GM12878 (cell line): ENCODE data around the gene BARX2. TPM values are rescaled to one million over a fixed set of nuclear protein-coding genes. Genes with fewer than 3 reads are reported as not detected.

Experiments
- ATAC-seq: fragments of 200-7000 bp; cut with Tn5 transposase; 3 replicates; pipeline ENCODE4 v1.9.1; 2020; ENCODE audit warnings: mild to moderate bottlenecking, moderate library complexity
- BruUV-seq: library from RNA; stranded (reverse); fragments of 400-500 nt; replicated peaks from 2 replicates; lab custom pipeline; 2021; lab: Mats Ljungman, UMichigan
- CTCF ChIA-PET: fragments of 300-600 bp; sonication (Branson Sonifier 250); formaldehyde crosslinking; extraction: SDS; loops from one replicate; lab custom pipeline; 2021; ENCODE audit warnings: inconsistent platforms; lab: Yijun Ruan, JAX
- POLR2A ChIA-PET: fragments of 350-600 bp; formaldehyde crosslinking; extraction: SDS; loops from one replicate; lab custom pipeline; 2021; ENCODE audit warnings: inconsistent platforms; lab: Charles Lee
- RAD21 ChIA-PET: fragments of 300-600 bp; sonication (Branson Sonifier 250); formaldehyde crosslinking; loops from one replicate; lab custom pipeline; 2023; ENCODE audit warnings: antibody characterized with exemption; ENCODE audit not compliant: unreplicated experiment; lab: Charles Lee
- SMC1A ChIA-PET: fragments of 300-600 bp; sonication (Branson Sonifier 250); formaldehyde crosslinking; loops from one replicate; lab custom pipeline; 2023; ENCODE audit not compliant: unreplicated experiment, uncharacterized antibody; lab: Charles Lee
- DNase-seq: peaks from one replicate; pipeline ENCODE4 v3.0.0-alpha.2; 2011; ENCODE audit warnings: low read depth, low spot score
- FAIRE-seq: peaks from 3 replicates; lab custom pipeline; 2011; peaks lifted over from hg19 to GRCh38; lab: Jason Lieb, UNC
- H2AFZ ChIP-seq: 2 replicates; pipeline ENCODE4 v1.6.0; 2011; ENCODE audit warnings: low read depth, low read length, control low read depth; ENCODE audit not compliant: control insufficient read depth
- H3K27ac ChIP-seq: 2 replicates; pipeline ENCODE4 v1.5.1; 2011; ENCODE audit warnings: control low read depth; ENCODE audit not compliant: control insufficient read depth, insufficient read depth
- H3K27me3 ChIP-seq, 2 experiments: replicated peaks in 1 of 2; 2 replicates each; pipeline versions ENCODE4 v1.6.0 to v1.6.1; 2011; ENCODE audit warnings: low read length in 1 of 2; ENCODE audit not compliant: control insufficient read depth in 2 of 2, insufficient read depth in 2 of 2
- H3K36me3 ChIP-seq, 2 experiments: 2 replicates each; pipeline ENCODE4 v1.5.1; 2011; ENCODE audit warnings: low read length in 1 of 2; ENCODE audit not compliant: control insufficient read depth in 2 of 2, insufficient read depth in 2 of 2
- H3K4me1 ChIP-seq: 2 replicates; pipeline ENCODE4 v1.6.1; 2011; ENCODE audit warnings: mild to moderate bottlenecking, low read length, moderate library complexity, mixed read lengths; ENCODE audit not compliant: control insufficient read depth, insufficient read depth
- H3K4me2 ChIP-seq: 2 replicates; pipeline ENCODE4 v1.6.0; 2011; ENCODE audit warnings: control low read depth; ENCODE audit not compliant: control insufficient read depth, insufficient read depth
- H3K4me3 ChIP-seq: fragments of 200-600 bp; sonication (generic); 2 replicates; pipeline ENCODE4 v1.5.1; 2016
- H3K79me2 ChIP-seq: 2 replicates; pipeline ENCODE4 v1.6.0; 2011; ENCODE audit warnings: low read length; ENCODE audit not compliant: control insufficient read depth, insufficient read depth
- H3K9ac ChIP-seq: 2 replicates; pipeline ENCODE4 v1.8.0; 2011; ENCODE audit warnings: low read length, control low read depth, mixed read lengths; ENCODE audit not compliant: control insufficient read depth, insufficient read depth
- H3K9me3 ChIP-seq: replicated peaks from 3 replicates; pipeline ENCODE4 v1.5.1; 2011; ENCODE audit warnings: mild to moderate bottlenecking, low read length; ENCODE audit not compliant: control insufficient read depth, insufficient read depth
- H4K20me1 ChIP-seq: 2 replicates; pipeline ENCODE4 v1.6.0; 2011; ENCODE audit not compliant: control insufficient read depth, insufficient read depth
- BACH1 ChIP-seq: fragments of 450-650 bp; IDR thresholded peaks from 2 replicates; pipeline ENCODE4 v1.6.1; 2017; ENCODE audit warnings: mild to moderate bottlenecking, borderline replicate concordance
- CBX3 ChIP-seq: fragments of 200-600 bp; sonication (generic); IDR thresholded peaks from 2 replicates; pipeline ENCODE4 v1.6.1; 2016; ENCODE audit warnings: low read depth, borderline replicate concordance
- DPF2 ChIP-seq: fragments of 450-650 bp; IDR thresholded peaks from 2 replicates; pipeline ENCODE4 v1.6.1; 2017; ENCODE audit warnings: mild to moderate bottlenecking
- MYC ChIP-seq: IDR thresholded peaks from 2 replicates; pipeline ENCODE4 v1.6.1; 2011; ENCODE audit warnings: mild to moderate bottlenecking, low read length, moderate library complexity, inconsistent platforms; ENCODE audit not compliant: insufficient read depth, insufficient replicate concordance, insufficient read length, severe bottlenecking
- WGBS: methylation state at CpG from one replicate; pipeline ENCODE4 v1.1.6; 2016; ENCODE audit warnings: low lambda C conversion rate; ENCODE audit not compliant: insufficient replicate concordance, insufficient coverage; ENCODE audit errors: missing lambda C conversion rate; 5-methylcytosine and 5-hydroxymethylcytosine counted together
- in situ Hi-C: fragments of 300-500 bp; cut with MboI; formaldehyde crosslinking; loops from 9 replicates; pipeline ENCODE4 v1.14.3; 2018; ENCODE audit warnings: mixed read lengths
- intact Hi-C: fragments of 100-400 bp; cut with micrococcal nuclease; formaldehyde crosslinking; loops from one replicate; pipeline ENCODE4 v1.14.2; 2022; ENCODE audit not compliant: unreplicated experiment
- polyA plus RNA-seq, 11 experiments: library from polyadenylated mRNA; depleted of rRNA in 4 of 11; unstranded in 6 of 11; stranded (reverse) in 5 of 11; fragments of >200 nt; fragmentation: Nextera tagmentation in 4 of 11; fragmentation: Illumina TruSeq in 1 of 11; extraction: Ambion mirVana in 4 of 11; extraction: Trizol in 1 of 11; gene quantifications; 1 replicate in 1 of 11; 2 replicates in 10 of 11; pipeline versions ENCODE4 v1.2.1 to v1.2.3, GENCODE V29; 2011 to 2016; ENCODE audit warnings: inconsistent platforms in 2 of 11, missing spikeins in 2 of 11, low read depth in 1 of 11
- total RNA-seq, 4 experiments: library from RNA; depleted of rRNA in 3 of 4; stranded (reverse); fragments of >200 nt in 3 of 4; fragmentation: Illumina TruSeq in 1 of 4; extraction: Trizol in 1 of 4; gene quantifications; 2 replicates each; pipeline versions ENCODE4 v1.2.1 to v1.2.3, GENCODE V29; 2013 to 2021
- TF ChIP-seq, protein P1 (sequence below): IDR thresholded peaks from 2 replicates; pipeline ENCODE4 v1.6.1; 2011; ENCODE audit warnings: mild to moderate bottlenecking, low read depth, low read length, moderate library complexity; ENCODE audit not compliant: insufficient replicate concordance
- TF ChIP-seq, protein P2 (sequence below): fragments of 450-650 bp; IDR thresholded peaks from 2 replicates; pipeline ENCODE4 v1.6.1; 2017; ENCODE audit warnings: mild to moderate bottlenecking
- TF ChIP-seq, protein P3 (sequence below): fragments of 450-650 bp; formaldehyde crosslinking; IDR thresholded peaks from 2 replicates; pipeline ENCODE4 v1.4.0; 2020; ENCODE audit warnings: mild to moderate bottlenecking, moderate library complexity

BARX2 gene
- total and polyA plus RNA-seq, 10 of the 15 experiments (the other 5 are each of a cell fraction or from before 2014, with no cell fraction given), result 0.07 to 0.84 TPM; not detected in 8

DNA sequence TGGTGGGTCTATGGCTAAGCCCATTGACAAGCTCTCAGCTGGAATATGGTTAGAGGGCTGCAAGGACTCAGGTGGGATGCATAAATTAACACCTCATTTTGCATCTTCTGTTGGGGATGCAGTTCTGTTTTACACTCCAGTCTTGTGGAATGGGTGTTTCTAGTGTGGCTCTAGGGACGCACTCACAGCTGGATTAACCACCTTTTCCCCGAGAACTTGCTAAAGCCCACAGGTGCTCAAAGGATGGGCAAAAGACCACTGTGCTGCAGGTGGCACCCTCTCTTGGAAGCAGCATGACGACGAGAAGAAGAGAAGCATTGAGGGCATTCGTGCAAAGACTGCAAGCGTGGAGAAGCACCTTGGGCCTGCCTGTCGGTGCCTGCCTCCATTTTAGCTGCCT is 6.9 kb downstream of the BARX2 start:
- ChIA-PET SMC1A (no interaction called here), POLR2A (no interaction called here)

More for the DNA sequence above, 6.9 kb downstream of the BARX2 start:
- WGBS, result 18% methylated on average over 7 of the region's 7 CpGs
- H3K4me1 ChIP-seq, result no peaks in the 10 kb centered on the region
- no peak for FAIRE-seq
- in situ Hi-C loops, result no loop called here
- no peaks in the 10 kb centered on the region for H3K79me2 ChIP-seq
- no peak overlapping the region for H3K4me2 ChIP-seq
- no TSS peak for BruUV-seq
- no peaks in the 10 kb centered on the region for H4K20me1 ChIP-seq
- TF ChIP-seq CBX3, result no peak
- no peak for TF ChIP-seq MYC
- TF ChIP-seq, protein P1, sequence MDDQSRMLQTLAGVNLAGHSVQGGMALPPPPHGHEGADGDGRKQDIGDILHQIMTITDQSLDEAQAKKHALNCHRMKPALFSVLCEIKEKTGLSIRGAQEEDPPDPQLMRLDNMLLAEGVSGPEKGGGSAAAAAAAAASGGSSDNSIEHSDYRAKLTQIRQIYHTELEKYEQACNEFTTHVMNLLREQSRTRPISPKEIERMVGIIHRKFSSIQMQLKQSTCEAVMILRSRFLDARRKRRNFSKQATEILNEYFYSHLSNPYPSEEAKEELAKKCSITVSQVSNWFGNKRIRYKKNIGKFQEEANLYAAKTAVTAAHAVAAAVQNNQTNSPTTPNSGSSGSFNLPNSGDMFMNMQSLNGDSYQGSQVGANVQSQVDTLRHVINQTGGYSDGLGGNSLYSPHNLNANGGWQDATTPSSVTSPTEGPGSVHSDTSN, result no peak
- TF ChIP-seq BACH1, result no peak
- TF ChIP-seq, protein P2, sequence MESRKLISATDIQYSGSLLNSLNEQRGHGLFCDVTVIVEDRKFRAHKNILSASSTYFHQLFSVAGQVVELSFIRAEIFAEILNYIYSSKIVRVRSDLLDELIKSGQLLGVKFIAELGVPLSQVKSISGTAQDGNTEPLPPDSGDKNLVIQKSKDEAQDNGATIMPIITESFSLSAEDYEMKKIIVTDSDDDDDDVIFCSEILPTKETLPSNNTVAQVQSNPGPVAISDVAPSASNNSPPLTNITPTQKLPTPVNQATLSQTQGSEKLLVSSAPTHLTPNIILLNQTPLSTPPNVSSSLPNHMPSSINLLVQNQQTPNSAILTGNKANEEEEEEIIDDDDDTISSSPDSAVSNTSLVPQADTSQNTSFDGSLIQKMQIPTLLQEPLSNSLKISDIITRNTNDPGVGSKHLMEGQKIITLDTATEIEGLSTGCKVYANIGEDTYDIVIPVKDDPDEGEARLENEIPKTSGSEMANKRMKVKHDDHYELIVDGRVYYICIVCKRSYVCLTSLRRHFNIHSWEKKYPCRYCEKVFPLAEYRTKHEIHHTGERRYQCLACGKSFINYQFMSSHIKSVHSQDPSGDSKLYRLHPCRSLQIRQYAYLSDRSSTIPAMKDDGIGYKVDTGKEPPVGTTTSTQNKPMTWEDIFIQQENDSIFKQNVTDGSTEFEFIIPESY, result no peak
- no peak for TF ChIP-seq DPF2
- TF ChIP-seq, protein P3, sequence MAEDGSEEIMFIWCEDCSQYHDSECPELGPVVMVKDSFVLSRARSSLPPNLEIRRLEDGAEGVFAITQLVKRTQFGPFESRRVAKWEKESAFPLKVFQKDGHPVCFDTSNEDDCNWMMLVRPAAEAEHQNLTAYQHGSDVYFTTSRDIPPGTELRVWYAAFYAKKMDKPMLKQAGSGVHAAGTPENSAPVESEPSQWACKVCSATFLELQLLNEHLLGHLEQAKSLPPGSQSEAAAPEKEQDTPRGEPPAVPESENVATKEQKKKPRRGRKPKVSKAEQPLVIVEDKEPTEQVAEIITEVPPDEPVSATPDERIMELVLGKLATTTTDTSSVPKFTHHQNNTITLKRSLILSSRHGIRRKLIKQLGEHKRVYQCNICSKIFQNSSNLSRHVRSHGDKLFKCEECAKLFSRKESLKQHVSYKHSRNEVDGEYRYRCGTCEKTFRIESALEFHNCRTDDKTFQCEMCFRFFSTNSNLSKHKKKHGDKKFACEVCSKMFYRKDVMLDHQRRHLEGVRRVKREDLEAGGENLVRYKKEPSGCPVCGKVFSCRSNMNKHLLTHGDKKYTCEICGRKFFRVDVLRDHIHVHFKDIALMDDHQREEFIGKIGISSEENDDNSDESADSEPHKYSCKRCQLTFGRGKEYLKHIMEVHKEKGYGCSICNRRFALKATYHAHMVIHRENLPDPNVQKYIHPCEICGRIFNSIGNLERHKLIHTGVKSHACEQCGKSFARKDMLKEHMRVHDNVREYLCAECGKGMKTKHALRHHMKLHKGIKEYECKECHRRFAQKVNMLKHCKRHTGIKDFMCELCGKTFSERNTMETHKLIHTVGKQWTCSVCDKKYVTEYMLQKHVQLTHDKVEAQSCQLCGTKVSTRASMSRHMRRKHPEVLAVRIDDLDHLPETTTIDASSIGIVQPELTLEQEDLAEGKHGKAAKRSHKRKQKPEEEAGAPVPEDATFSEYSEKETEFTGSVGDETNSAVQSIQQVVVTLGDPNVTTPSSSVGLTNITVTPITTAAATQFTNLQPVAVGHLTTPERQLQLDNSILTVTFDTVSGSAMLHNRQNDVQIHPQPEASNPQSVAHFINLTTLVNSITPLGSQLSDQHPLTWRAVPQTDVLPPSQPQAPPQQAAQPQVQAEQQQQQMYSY (CRISPR knock-in tag), result no peak
- intact Hi-C loops, result no loop called here
- ATAC-seq, result no peak
- no peak for DNase-seq
- no peak overlapping the region for H3K9ac ChIP-seq
- ChIA-PET CTCF (no interaction called here), RAD21 (no interaction called here)
- no peak overlapping the region for H3K27ac ChIP-seq
- peaks cover 0 to 3% of the 10 kb centered on the region in 2 experiments; a peak in 3 of 4 replicates for H3K27me3 ChIP-seq
- no peaks in the 10 kb centered on the region for H3K9me3 ChIP-seq
- no peaks in the 10 kb centered on the region for H3K36me3 ChIP-seq
- H3K4me3 ChIP-seq, result no peak overlapping the region
- no peak overlapping the region for H2AFZ ChIP-seq
